OCI-LY7 (cell line): ENCODE results near the gene AKR7A3. TPM values are rescaled to one million over a fixed set of nuclear protein-coding genes. Genes with fewer than 3 reads are reported as not detected.
A peak's percentile ranks its signal among the peaks of the same experiment; 100 is the strongest.

Source experiments
- BruUV-seq: library from RNA; stranded (reverse); fragments of 400-500 nt; replicated peaks from 2 replicates; lab custom pipeline; 2021; lab: Mats Ljungman, UMichigan
- CTCF ChIA-PET: fragments of 300-600 bp; sonication (Branson Sonifier 250); formaldehyde crosslinking; loops from one replicate; lab custom pipeline; 2022; ENCODE audit warnings: antibody characterized with exemption; ENCODE audit not compliant: unreplicated experiment; lab: Charles Lee
- POLR2A ChIA-PET: fragments of 300-600 bp; sonication (Branson Sonifier 250); formaldehyde crosslinking; loops from one replicate; lab custom pipeline; 2022; ENCODE audit warnings: antibody characterized with exemption; lab: Charles Lee
- DNase-seq: peaks from one replicate; pipeline ENCODE4 v3.0.0-alpha.2; 2015; ENCODE audit warnings: low spot score
- H2AFZ ChIP-seq: fragments of 200-600 bp; sonication (generic), shearing (Covaris generic); 2 replicates; pipeline ENCODE4 v1.6.1; 2014; ENCODE audit warnings: mild to moderate bottlenecking, antibody characterized with exemption, low read length, moderate library complexity
- H3K27ac ChIP-seq: fragments of 200-600 bp; sonication (generic); 2 replicates; pipeline ENCODE4 v1.5.1; 2014; ENCODE audit warnings: mixed run types, low read depth, mild to moderate bottlenecking, moderate library complexity, low read length, inconsistent platforms; ENCODE audit not compliant: poor library complexity, severe bottlenecking
- H3K36me3 ChIP-seq: fragments of 200-600 bp; sonication (generic); 2 replicates; pipeline ENCODE4 v1.6.1; 2014; ENCODE audit warnings: mild to moderate bottlenecking, antibody characterized with exemption, low read length, moderate library complexity, mixed read lengths; ENCODE audit not compliant: insufficient read depth
- H3K4me1 ChIP-seq: fragments of 200-600 bp; sonication (generic); 2 replicates; pipeline ENCODE4 v1.5.1; 2014; ENCODE audit warnings: mild to moderate bottlenecking, low read length; ENCODE audit not compliant: insufficient read depth, poor library complexity, severe bottlenecking
- H3K4me2 ChIP-seq: fragments of 200-600 bp; sonication (generic); 2 replicates; pipeline ENCODE4 v1.6.1; 2014; ENCODE audit warnings: mild to moderate bottlenecking, low read length
- H3K4me3 ChIP-seq: fragments of 200-600 bp; sonication (generic); 2 replicates; pipeline ENCODE4 v1.5.1; 2014; ENCODE audit warnings: mild to moderate bottlenecking, low read depth, low read length; ENCODE audit not compliant: poor library complexity, severe bottlenecking
- H3K79me2 ChIP-seq: fragments of 200-600 bp; sonication (generic); 2 replicates; pipeline ENCODE4 v1.6.1; 2016; ENCODE audit warnings: low read depth, mild to moderate bottlenecking, low read length, moderate library complexity, mixed read lengths; ENCODE audit not compliant: insufficient read depth
- H3K9me2 ChIP-seq: fragments of 200-600 bp; sonication (generic); 2 replicates; pipeline ENCODE4 v1.6.1; 2016; ENCODE audit warnings: mild to moderate bottlenecking, low read length, mixed read lengths; ENCODE audit not compliant: insufficient read depth
- H3K9me3 ChIP-seq: fragments of 200-600 bp; sonication (generic); 2 replicates; pipeline ENCODE4 v1.6.1; 2014; ENCODE audit warnings: mild to moderate bottlenecking, mixed run types, low read length, mixed read lengths
- H4K20me1 ChIP-seq: fragments of 200-600 bp; sonication (generic); 2 replicates; pipeline ENCODE4 v1.6.1; 2014; ENCODE audit warnings: mild to moderate bottlenecking, antibody characterized with exemption, low read length, moderate library complexity, mixed read lengths; ENCODE audit not compliant: insufficient read depth
- EZH2phosphoT487 ChIP-seq: fragments of 200-600 bp; sonication (generic); IDR thresholded peaks from 2 replicates; pipeline ENCODE4 v1.6.1; 2018; ENCODE audit warnings: low read depth, borderline replicate concordance, mild to moderate bottlenecking, mixed run types, antibody characterized with exemption, low read length, moderate library complexity, mixed read lengths
- intact Hi-C: fragments of 100-400 bp; cut with micrococcal nuclease; formaldehyde crosslinking; loops from one replicate; pipeline ENCODE4 v1.10.0; 2022; ENCODE audit not compliant: unreplicated experiment
- total RNA-seq, 2 experiments: library from RNA; depleted of rRNA in 1 of 2; stranded (reverse); fragments of >200 nt in 1 of 2; shearing (Covaris generic) in 1 of 2; gene quantifications; 2 replicates each; pipeline ENCODE4 v1.2.3, GENCODE V29; 2014 to 2022
- TF ChIP-seq, protein P1 (sequence below): fragments of 200-600 bp; sonication (generic); conservative IDR thresholded peaks from 2 replicates; pipeline ENCODE4 v1.5.1; 2014; ENCODE audit warnings: mild to moderate bottlenecking, antibody characterized with exemption, low read length, moderate library complexity, mixed read lengths

AKR7A3 gene
- total RNA-seq, 2 experiments from 2014 or later = 1.2 to 2.6 TPM

DNA sequence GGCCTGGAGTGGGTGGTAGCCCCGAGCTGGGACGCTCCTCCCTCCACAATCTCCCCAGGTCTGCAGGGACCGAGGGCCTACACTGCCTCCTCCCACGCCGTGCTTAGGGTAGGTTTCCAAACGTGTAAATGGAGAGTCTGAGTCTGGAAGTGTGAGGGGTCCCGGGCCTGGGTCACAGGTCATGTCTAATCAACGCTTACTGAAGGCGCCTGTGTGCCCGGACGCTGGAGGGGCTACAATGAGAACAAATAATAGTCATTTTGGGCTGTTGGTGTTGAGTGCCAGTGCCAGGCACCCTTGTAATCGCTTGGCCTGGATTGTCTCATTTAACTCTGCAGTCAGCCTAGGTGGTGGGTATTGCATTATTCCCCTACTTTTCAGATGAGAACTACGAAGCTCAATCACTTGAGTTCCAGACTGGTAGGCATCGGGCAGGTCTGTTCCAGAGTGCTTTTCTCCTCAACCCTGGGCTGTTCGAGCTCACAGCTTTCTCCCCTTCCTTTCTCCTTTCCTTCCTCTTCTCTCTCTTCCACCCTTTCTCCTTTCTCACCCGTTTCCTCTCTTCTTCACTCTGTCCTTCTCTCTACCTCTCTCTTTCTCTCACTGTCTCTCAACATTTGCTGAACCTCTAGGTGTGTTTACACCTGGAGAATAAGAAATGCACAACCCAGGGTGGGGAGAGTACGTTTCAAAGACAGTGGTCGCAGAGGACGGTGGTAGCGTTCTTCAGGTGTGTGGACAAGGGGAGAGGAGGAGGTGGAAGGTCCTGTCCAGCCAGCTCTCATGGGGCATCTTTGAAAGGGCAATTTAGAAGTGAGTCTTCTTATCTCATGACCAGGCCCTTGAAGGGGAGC lies 24.4 kb upstream of the AKR7A3 start:
- H3K4me3 ChIP-seq = peak overlapping the region; percentile 82
- H3K79me2 ChIP-seq = peaks cover 18% of the 10 kb centered on the region; the same call in 1 of the 2 replicates
- intact Hi-C loops = no loop called here
- POLR2A ChIA-PET = interaction anchor here (0.5 kb wide), 1 partner anchor 271 kb away, joined by 3 read pairs; no protein-coding TSS in a partner anchor
- CTCF ChIA-PET = no interaction called here
- H3K4me2 ChIP-seq = peak overlapping the region; percentile 88
- no peaks in the 10 kb centered on the region for H4K20me1 ChIP-seq
- peak overlapping the region; percentile 91 for H3K27ac ChIP-seq
- H3K4me1 ChIP-seq = peaks cover 62% of the 10 kb centered on the region
- no TSS peak for BruUV-seq
- peak; percentile 20 for DNase-seq
- no peaks in the 10 kb centered on the region for H3K9me3 ChIP-seq
- no peak overlapping the region for H2AFZ ChIP-seq
- H3K36me3 ChIP-seq = peaks cover 5% of the 10 kb centered on the region; the same call in 1 of the 2 replicates
- H3K9me2 ChIP-seq = no peaks in the 10 kb centered on the region
- TF ChIP-seq, protein P1, sequence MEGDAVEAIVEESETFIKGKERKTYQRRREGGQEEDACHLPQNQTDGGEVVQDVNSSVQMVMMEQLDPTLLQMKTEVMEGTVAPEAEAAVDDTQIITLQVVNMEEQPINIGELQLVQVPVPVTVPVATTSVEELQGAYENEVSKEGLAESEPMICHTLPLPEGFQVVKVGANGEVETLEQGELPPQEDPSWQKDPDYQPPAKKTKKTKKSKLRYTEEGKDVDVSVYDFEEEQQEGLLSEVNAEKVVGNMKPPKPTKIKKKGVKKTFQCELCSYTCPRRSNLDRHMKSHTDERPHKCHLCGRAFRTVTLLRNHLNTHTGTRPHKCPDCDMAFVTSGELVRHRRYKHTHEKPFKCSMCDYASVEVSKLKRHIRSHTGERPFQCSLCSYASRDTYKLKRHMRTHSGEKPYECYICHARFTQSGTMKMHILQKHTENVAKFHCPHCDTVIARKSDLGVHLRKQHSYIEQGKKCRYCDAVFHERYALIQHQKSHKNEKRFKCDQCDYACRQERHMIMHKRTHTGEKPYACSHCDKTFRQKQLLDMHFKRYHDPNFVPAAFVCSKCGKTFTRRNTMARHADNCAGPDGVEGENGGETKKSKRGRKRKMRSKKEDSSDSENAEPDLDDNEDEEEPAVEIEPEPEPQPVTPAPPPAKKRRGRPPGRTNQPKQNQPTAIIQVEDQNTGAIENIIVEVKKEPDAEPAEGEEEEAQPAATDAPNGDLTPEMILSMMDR = no peak
- no peak for TF ChIP-seq EZH2phosphoT487

DNA sequence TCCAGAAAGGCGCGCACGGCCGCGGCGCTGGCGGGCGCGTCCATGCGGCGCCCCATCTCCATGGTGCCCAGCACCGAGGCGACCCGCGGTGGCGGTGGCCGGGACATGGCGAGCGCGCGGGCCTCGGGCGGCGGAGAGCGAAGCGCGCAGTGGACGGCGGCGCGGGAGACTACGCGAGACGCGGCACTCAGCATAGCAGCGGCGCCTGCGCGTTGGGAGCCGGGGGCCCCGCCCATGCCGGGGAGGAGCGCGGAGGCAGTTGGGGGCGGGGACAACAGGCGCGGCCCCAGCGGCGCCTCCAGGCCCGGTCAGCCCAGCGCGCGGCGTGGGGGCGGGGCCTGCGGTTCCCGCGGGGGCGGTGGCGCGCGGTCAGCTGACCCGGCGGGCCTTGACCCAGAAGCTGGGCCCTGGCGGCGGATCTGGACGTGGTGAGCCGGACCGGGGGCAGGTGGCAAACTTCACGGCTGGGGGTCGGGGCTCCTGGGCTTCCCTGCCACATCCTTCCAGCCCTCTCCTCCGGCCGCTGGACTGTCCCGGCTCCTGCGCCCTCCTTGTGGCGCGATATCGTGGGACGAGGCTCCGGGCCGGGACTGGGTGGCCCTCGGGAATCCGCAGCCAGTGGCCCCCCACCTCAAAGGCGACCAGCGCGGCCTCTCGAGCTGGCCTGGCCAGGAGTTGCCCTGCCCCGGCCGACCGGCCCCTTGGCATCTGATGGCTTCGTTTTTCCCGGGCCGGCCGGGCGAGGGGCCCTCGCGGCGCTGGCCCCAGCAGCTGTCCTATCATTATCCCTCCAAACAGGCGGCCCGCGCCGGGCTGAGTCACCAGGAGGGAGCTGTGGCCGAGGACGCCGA lies 23.6 kb upstream of the AKR7A3 start, which contains the start of the genes AKR7A2 and SLC66A1:
Gene AKR7A2 (minus strand): TSS at position 214 of the 851 bp plus-strand sequence. CDS start 20 bp downstream, at position 194.
Gene SLC66A1 (plus strand): TSS at position 396 of the 851 bp plus-strand sequence. CDS start 5,352 bp downstream, outside the sequence.
- DNase-seq = peak; percentile 94
- intact Hi-C loops = no loop called here

More for the DNA sequence above, 23.6 kb upstream of the AKR7A3 start, which contains the start of the genes AKR7A2 and SLC66A1:
- H3K9me3 ChIP-seq = no peaks in the 10 kb centered on the region
- ChIA-PET CTCF (no interaction called here), POLR2A (interaction anchor here (0.5 kb wide), 1 partner anchor 272 kb away, joined by 3 read pairs; no protein-coding TSS in a partner anchor)
- H3K4me3 ChIP-seq = peak within 1 kb of the TSS; percentile 82
- no peak for TF ChIP-seq EZH2phosphoT487
- TF ChIP-seq, protein P1 = no peak
- H3K36me3 ChIP-seq = peaks cover 11% of the 10 kb centered on the region; the same call in 1 of the 2 replicates
- BruUV-seq = no TSS peak
- H4K20me1 ChIP-seq = no peaks in the 10 kb centered on the region
- H3K4me2 ChIP-seq = peak within 1 kb of the TSS; percentile 88
- H2AFZ ChIP-seq = peak within 1 kb of the TSS; percentile 68; the same call in 1 of the 2 replicates
- H3K79me2 ChIP-seq = peaks cover 18% of the 10 kb centered on the region; the same call in 1 of the 2 replicates
- peaks cover 57% of the 10 kb centered on the region for H3K4me1 ChIP-seq
- H3K27ac ChIP-seq = peak within 1 kb of the TSS; percentile 91
- no peaks in the 10 kb centered on the region for H3K9me2 ChIP-seq
